Lung (tissue), 12 donors: Measurements from ENCODE around the gene IQCM. TPM values are rescaled to one million over a fixed set of nuclear protein-coding genes. Genes with fewer than 3 reads are reported as not detected.

Experiments
- ATAC-seq: fragments of 200-7000 bp; cut with Tn5 transposase; one replicate; pipeline ENCODE4 v1.9.1; 2020; ENCODE audit warnings: moderate number of reproducible peaks; ENCODE audit not compliant: insufficient read depth, low FRiP score
- DNase-seq, 3 donors: peaks; one replicate each; pipeline ENCODE4 v3.0.0-alpha.2; 2013 to 2017
- H3K27ac ChIP-seq, 2 donors: one replicate each; pipeline ENCODE4 v1.5.1; 2013; ENCODE audit warnings: mild to moderate bottlenecking in 2 of 2, moderate library complexity in 2 of 2, control low read depth in 1 of 2, inconsistent platforms in 1 of 2, low read depth in 1 of 2, low read length in 1 of 2
- H3K27me3 ChIP-seq, 3 donors: one replicate each; pipeline ENCODE4 v1.5.1; 2013; ENCODE audit warnings: low read length in 2 of 3; ENCODE audit not compliant: control insufficient read depth in 3 of 3, insufficient read depth in 3 of 3
- H3K36me3 ChIP-seq, 4 donors: one replicate each; pipeline ENCODE4 v1.5.1; 2013; ENCODE audit warnings: low read length in 4 of 4, mild to moderate bottlenecking in 1 of 4, moderate library complexity in 1 of 4; ENCODE audit not compliant: control insufficient read depth in 4 of 4, insufficient read depth in 4 of 4
- H3K4me1 ChIP-seq, 5 donors: one replicate each; pipeline ENCODE4 v1.5.1; 2013; ENCODE audit warnings: low read length in 5 of 5, mild to moderate bottlenecking in 2 of 5, moderate library complexity in 1 of 5; ENCODE audit not compliant: control insufficient read depth in 5 of 5, insufficient read depth in 5 of 5
- H3K4me3 ChIP-seq: one replicate; pipeline ENCODE4 v1.5.1; 2013; ENCODE audit warnings: mild to moderate bottlenecking, control low read depth, moderate library complexity
- H3K9ac ChIP-seq, 2 donors: one replicate each; pipeline ENCODE4 v1.5.1; 2013; ENCODE audit warnings: low read length in 2 of 2, control low read depth in 1 of 2; ENCODE audit not compliant: insufficient read depth in 1 of 2
- H3K9me3 ChIP-seq, 4 donors: one replicate each; pipeline ENCODE4 v1.5.1; 2013; ENCODE audit warnings: low read length in 3 of 4, mild to moderate bottlenecking in 1 of 4, moderate library complexity in 1 of 4; ENCODE audit not compliant: control insufficient read depth in 4 of 4, insufficient read depth in 3 of 4
- WGBS, 2 donors: extraction: QIAGEN DNeasy Blood & Tissue Kit; methylation state at CpG; one replicate each; pipeline ENCODE4 v1.1.7; 2013; 5-methylcytosine and 5-hydroxymethylcytosine counted together
- polyA plus RNA-seq, 2 donors: library from polyadenylated mRNA; stranded (reverse); fragments of 200-250 nt; gene quantifications; one replicate each; pipeline ENCODE4 v1.2.1, GENCODE V29; 2013
- total RNA-seq, 2 donors: library from RNA; depleted of rRNA in 1 of 2; stranded (reverse); fragments of >200 nt in 1 of 2; gene quantifications; one replicate each; pipeline ENCODE4 v1.2.1, GENCODE V29; 2014 to 2021
- TF ChIP-seq, protein P1 (sequence below): IDR thresholded peaks from 2 replicates; pipeline ENCODE4 v1.5.1; 2012; ENCODE audit warnings: mild to moderate bottlenecking; ENCODE audit errors: control extremely low read depth, extremely low read depth
- donor health status: control.
- donor health status: control.
- donor health status: Bipolar disorder and iron deficiency.
- donor health status: healthy.
- donor health status: DM: yes; HTN: yes; CAD: no.

IQCM gene
- total and polyA plus RNA-seq, 4 donors: not detected

DNA sequence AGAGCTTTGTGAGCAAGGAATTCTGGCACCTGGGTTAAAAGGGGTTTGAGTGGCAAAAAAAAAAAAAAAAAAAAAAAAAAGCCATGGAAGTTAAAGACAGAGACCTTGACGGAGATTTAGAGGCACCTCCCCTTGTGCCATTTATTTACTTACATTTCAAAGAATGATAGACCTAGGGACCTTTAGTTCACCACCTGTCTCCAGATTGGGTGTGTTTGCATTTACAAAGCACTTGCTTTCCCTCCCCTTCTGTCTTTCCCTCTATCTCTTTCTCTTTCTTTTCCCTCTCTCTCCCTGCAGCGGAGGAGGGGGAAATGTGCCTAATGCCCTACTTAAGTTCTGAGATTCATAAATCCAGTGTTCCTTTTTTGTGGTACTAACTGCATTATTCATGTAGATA lies 116.0 kb downstream of the IQCM start:
- H3K4me3 ChIP-seq: no peak overlapping the region
- no peak for ATAC-seq
- 65 to 74% methylated on average over 2 of the region's 2 CpGs for WGBS, 2 donors

DNA sequence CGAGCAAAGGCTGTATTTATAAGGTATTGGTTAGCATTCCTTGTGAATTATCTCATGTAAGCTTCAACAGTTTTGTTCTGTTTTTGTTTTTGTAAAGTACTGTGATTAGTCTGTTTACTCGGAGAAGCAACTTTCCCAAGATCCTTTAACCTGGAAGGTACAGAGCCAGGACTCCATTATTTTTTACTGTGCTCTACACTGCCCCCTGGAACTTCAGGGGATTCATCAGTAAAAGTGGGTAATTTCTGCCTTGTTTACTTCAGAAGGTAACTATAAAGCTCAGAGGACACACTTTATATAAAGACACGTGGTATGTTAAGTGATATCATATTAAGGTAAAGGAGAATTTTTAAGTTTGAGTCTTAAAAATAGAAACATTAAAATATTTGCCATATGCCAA lies 124.9 kb downstream of the IQCM start:
- TF ChIP-seq, protein P1, sequence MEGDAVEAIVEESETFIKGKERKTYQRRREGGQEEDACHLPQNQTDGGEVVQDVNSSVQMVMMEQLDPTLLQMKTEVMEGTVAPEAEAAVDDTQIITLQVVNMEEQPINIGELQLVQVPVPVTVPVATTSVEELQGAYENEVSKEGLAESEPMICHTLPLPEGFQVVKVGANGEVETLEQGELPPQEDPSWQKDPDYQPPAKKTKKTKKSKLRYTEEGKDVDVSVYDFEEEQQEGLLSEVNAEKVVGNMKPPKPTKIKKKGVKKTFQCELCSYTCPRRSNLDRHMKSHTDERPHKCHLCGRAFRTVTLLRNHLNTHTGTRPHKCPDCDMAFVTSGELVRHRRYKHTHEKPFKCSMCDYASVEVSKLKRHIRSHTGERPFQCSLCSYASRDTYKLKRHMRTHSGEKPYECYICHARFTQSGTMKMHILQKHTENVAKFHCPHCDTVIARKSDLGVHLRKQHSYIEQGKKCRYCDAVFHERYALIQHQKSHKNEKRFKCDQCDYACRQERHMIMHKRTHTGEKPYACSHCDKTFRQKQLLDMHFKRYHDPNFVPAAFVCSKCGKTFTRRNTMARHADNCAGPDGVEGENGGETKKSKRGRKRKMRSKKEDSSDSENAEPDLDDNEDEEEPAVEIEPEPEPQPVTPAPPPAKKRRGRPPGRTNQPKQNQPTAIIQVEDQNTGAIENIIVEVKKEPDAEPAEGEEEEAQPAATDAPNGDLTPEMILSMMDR: no peak
- no peak overlapping the region for H3K4me3 ChIP-seq
- ATAC-seq (no peak), DNase-seq (no peak)
- no peaks in the 10 kb centered on the region for H3K27me3 ChIP-seq
- no peaks in the 10 kb centered on the region for H3K4me1 ChIP-seq
- WGBS, 2 donors: 79 to 84% methylated on average over 3 of the region's 3 CpGs
- no peak overlapping the region for H3K9ac ChIP-seq
- no peaks in the 10 kb centered on the region for H3K9me3 ChIP-seq
- no peak overlapping the region for H3K27ac ChIP-seq
- H3K36me3 ChIP-seq: no peaks in the 10 kb centered on the region

More for the DNA sequence above, 116.0 kb downstream of the IQCM start:
- DNase-seq: no peak
- TF ChIP-seq, protein P1: no peak
- no peaks in the 10 kb centered on the region for H3K4me1 ChIP-seq
- no peaks in the 10 kb centered on the region for H3K36me3 ChIP-seq
- no peaks in the 10 kb centered on the region for H3K27me3 ChIP-seq
- no peaks in the 10 kb centered on the region for H3K9me3 ChIP-seq
- no peak overlapping the region for H3K9ac ChIP-seq
- H3K27ac ChIP-seq: no peak overlapping the region

DNA sequence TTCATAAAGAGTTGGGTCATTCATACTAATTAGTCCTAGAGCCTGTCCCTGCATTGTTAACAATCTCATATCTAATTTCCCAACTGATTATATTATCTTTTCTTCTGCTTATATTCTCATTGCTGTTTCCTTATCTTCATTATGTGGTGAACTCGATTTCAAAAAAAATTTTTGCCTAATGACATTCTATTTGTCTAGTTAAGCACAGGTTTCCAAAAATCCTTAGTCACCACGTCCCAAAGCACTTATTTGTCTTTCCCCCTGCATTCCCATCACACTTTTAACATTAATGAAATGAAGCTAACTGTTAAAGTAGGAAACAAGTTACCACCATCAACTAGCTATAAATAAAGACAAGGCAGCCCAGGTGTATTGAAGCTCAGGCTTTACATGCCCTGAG lies 131.1 kb downstream of the IQCM start:
- no peaks in the 10 kb centered on the region for H3K4me1 ChIP-seq
- DNase-seq (no peak), ATAC-seq (no peak)
- WGBS, 2 donors: 58 to 72% methylated on average over 2 of the region's 2 CpGs
- TF ChIP-seq, protein P1: no peak
- no peaks in the 10 kb centered on the region for H3K27me3 ChIP-seq
- no peak overlapping the region for H3K9ac ChIP-seq
- no peak overlapping the region for H3K27ac ChIP-seq
- H3K36me3 ChIP-seq: no peaks in the 10 kb centered on the region
- H3K9me3 ChIP-seq: no peaks in the 10 kb centered on the region
- H3K4me3 ChIP-seq: no peak overlapping the region

DNA sequence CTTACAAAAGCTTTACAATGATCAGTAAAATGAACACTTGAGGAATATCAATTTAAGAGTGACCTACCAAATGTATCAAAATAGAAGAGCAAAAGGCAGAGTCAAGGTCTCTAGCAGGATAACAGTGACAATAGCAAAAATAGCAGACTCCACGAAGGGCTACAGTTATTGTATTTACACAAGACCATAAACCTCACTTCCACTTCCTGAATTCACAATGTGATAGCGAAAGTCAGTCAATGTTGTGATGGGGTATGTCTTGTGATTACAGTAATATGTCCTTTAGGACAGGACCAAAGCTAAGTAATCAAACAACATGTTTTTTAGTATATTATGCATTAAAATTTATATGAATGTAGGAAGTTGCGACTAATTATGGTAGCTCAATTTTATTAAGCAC lies 139.6 kb downstream of the IQCM start:
- Histone ChIP-seq H3K36me3 (no peaks in the 10 kb centered on the region), H3K27ac (no peak overlapping the region), H3K9ac (no peak overlapping the region), H3K27me3 (no peaks in the 10 kb centered on the region), H3K4me1 (no peaks in the 10 kb centered on the region), H3K9me3 (peaks cover 0 to 3% (median under 1%) of the 10 kb centered on the region in 4 donors), H3K4me3 (no peak overlapping the region)
- TF ChIP-seq, protein P1: no peak
- ATAC-seq (no peak), DNase-seq (no peak)
- 49 to 58% methylated on average over 3 of the region's 3 CpGs for WGBS, 2 donors
